Measurements from ENCODE around the gene MARCHF10.

MARCHF10 gene

GRCh38 chr17:62822080-62822904, 14.2 kb upstream of the MARCHF10 start:
- no peak for DNase-seq (ENCODE audit: extremely low read depth in 1 of 2, low read depth in 1 of 2)

DNA sequence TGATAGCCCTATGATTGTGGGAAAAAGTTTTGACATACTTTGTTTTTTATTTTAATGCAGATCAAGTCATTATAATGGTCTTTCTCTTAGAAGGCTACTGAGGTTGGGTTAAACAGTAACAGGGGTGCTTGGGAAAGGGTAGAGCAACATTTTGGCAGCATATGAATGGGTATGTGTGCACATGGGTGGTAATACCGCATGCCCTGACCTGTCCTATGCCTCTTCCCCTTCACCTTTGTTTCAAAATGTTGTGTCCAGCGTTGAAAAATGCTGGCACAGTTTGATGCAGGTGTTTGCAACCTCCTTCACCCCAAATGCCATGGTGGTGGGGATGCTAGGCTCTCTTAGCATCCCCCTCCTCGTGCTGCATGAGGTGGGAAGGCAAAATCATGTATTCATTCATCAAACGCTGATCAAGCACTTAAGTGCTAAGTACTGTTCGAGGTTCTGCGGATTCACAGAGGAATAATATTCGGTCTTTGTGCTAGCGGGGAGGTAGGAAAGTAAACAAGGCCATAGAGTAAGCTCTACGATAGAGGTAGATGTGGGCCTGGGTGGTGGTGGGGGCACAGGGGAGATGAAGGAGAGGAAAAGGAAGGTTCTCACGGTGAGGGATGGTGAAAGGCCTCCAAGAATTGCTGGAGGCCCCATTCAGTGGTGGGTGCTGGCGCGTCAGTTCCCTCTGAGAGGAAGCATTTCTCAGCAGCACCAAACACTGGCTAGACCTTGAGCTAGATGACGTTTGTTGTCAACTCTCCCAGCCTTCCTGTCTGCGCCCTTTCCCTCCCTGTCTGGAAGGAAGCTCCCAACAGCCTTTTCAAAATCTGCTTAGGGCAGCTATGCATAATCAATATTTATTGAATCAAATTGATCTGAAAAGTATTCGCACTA, 13.3 kb upstream of the MARCHF10 start:
- no peak for DNase-seq (ENCODE audit: extremely low read depth in 1 of 2, low read depth in 1 of 2)

- no peak for DNase-seq (ENCODE audit: extremely low read depth in 1 of 2, low read depth in 1 of 2)
Observed at GRCh38 chr17:62819511-62820221, 11.6 kb upstream of the MARCHF10 start.

DNA sequence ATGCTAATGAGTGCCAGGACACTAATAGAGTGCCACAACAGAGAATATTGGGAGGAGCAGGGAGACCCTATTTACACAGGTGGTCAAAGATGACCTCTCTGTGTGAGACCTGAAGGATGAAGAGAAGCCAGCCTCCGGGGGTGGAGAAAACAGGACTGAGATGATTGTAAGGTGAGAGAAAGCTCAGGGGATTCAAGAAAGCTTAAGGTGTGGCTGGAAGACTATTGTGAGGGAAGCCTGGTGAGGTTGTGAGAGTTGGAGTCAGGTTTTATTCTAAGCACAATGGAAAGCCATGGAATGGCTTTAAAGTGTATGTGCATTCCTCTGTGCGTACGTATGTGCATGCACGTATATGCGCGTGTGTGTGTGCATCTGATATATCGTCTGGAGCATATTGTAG, 10.4 kb upstream of the MARCHF10 start:
- DNase-seq (ENCODE audit: extremely low read depth in 1 of 2, low read depth in 1 of 2) = no peak

DNA sequence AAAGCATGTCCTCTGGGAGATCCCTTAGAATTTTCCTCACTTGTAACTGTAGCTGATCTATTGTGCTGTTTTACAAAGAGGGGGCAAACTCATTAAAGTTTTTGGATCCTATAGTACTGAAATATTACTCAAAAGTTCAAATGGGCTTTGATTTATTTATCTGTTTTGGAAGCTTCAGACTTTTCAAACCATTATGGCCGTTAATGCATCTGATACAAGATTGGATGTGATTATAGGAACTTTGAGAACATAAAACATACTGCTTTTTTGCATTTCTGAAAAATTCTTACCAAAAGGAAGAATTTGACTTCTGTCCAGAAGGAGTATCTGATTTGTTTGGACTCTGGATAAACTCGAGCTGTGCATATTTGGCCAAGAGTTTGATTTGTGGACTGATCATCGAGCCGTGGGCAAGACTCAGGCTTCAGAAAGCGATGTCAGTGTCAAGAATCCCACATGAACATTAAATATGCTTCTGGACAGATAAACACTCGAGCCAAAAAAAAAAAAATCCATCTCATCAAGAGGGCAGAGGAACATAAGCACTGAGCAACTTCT, 8.2 kb upstream of the MARCHF10 start:
- no peak for DNase-seq (ENCODE audit: extremely low read depth in 1 of 2, low read depth in 1 of 2)

DNA sequence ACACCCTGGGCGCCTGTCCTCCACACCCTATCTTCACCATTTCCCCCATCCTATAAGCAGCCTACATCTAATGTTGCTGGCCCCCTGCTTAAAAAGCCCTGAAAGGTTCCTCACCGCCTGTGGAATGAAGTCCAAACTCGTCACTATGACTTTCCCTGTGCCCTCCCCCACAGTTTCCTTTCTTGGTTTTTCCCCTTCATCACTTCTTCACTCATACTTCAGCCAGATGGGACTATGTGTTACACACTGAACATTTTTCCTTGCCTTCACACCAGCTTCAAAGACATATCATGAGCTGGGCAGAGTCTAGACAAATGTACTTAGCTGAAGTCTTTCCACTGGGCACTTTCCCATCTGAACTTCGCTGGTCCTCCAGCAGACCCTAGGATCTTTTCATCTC, 1.5 kb upstream of the MARCHF10 start:
- no peak for DNase-seq (ENCODE audit: extremely low read depth in 1 of 2, low read depth in 1 of 2)

DNA sequence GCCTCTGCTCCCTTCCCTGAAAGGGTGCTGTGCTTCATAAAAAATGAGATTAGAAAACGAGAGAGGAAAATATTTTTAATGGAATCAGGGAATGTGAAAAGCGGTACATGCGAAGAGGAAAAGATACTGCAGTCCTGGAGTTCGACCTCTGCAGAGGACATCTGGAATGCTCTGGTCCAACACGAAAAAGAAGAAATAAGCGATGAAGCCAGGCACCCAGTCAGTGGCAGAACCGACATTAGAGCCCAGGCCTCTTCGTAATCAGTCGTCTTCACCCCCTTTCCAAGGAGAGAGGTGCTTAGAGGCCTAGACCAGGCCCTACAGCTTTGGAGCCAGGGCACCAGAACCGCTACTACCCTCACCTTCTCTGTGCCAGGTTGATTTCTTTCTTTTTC, 459 bp upstream of the MARCHF10 start:
- DNase-seq (ENCODE audit: extremely low read depth in 1 of 2, low read depth in 1 of 2) = no peak

DNA sequence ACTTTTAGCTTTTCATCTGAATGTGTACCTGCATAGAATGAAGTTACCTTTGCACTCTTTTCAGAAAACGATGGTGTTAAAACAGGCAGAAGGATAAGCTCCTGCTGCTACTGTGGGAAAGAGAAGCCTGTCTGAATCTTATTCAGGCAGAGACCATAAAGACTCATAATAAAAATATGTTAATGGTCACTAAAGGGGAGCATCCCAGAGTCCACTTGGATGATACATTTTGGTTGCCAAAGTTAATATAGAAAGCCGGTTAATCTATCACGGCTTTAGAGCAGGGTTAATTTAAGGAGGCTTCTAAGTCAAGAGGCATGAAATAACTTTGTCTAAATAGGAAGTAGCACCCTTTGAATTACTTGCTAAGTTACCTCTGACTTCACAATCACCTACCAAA, 2.9 kb downstream of the MARCHF10 start:
- no peak for DNase-seq (ENCODE audit: extremely low read depth in 1 of 2, low read depth in 1 of 2)

DNA sequence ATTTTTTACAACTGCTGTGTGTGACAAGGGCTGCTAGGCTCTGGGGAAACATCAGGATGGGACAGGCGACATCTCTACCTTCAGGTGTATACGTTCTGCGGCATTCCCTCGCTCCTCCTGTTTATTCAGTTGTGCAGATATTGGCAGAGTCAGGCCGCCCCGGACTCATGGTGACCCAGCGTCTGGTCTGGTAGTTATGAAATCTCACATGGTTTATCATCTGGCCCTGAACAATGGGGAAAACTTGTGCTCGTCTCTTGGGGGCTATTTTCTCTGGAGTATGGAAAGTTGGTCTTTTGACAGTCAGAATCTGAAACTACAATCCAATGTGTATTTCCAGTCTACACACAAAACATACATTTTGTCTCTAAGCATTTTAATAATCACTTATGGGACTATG, 3.3 kb downstream of the MARCHF10 start:
- no peak for DNase-seq (ENCODE audit: extremely low read depth in 1 of 2, low read depth in 1 of 2)

- no peak for DNase-seq (ENCODE audit: extremely low read depth in 1 of 2, low read depth in 1 of 2)
Observed at GRCh38 chr17:62804025-62804424, 4.1 kb downstream of the MARCHF10 start.

- DNase-seq (ENCODE audit: extremely low read depth in 1 of 2, low read depth in 1 of 2) = no peak
Observed at GRCh38 chr17:62802561-62803205, 5.4 kb downstream of the MARCHF10 start.

- no peak for DNase-seq (ENCODE audit: extremely low read depth in 1 of 2, low read depth in 1 of 2)
Observed at GRCh38 chr17:62801553-62802114, 6.5 kb downstream of the MARCHF10 start.

DNA sequence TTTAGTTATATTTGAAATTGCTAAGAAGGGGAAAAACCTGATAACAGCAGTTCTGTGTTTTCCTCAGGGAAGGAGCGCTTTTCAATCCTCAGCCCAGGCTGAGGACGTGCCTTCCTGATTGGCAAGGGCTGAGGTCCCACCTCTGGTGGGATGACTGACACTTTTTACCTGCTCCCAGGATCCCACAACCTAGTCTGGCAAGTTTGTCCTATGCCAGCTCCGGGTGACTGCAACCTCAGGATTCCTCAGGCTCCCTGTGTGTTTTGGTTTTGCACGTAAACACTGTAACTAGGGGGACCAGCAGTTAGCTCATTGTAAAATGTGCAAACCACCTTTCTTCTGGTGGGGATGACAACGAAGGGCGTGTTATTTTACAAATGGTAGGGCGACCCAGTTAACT, 7.5 kb downstream of the MARCHF10 start:
- DNase-seq (ENCODE audit: extremely low read depth in 1 of 2, low read depth in 1 of 2) = no peak

DNA sequence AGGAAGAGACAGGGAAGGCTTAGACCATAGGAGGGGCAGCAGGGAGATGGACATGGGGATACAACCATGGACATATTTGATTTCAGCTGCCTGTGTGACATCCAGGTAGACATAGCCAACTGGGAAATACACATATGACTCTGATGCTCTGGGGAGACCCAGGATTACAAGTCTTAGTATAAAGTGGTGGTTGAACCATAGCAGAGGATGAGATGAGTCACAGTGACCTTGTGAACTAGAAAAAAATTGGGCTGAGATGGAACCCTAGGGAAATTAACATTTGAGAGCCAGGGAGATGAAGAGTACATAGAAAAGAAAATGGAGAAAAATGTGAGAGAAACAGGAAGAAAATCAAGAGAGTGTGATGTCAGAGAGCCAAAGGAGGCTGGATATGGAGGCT, 10.2 kb downstream of the MARCHF10 start:
- no peak for DNase-seq (ENCODE audit: extremely low read depth in 1 of 2, low read depth in 1 of 2)

DNA sequence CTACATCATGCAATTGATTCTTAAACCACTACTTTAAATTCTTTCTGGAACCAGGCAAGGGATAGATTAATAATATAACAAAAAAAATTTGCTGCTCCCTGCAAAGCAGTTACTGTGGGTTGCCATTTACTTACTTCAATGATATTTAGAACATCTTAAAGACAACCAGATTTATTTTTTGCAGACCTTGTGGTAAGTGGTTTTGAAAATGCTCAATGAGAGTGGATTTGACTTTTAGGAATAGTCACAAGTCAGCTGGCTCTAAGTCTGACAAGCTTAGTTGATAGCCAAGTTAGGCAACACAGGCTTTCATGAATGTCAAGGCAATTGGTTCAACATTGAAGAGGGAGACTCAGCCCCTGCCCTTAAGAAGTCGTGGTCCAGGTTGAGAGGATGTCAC, 11.8 kb downstream of the MARCHF10 start:
- DNase-seq (ENCODE audit: extremely low read depth in 1 of 2, low read depth in 1 of 2) = no peak

DNA sequence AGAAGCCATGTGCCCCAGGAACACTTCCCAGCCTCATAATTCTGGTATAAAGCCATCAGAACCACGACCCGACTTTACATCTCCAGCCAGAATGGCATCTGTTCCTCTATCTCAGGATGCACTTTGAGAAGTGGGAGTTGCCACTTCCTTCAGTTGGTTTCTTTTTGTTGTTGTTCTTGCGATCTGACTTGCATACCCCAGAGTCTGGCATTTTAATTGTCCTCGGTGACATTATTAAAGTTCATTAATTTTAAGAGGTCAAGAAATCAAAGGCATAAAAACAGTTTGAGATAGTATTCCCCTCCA, 13.5 kb downstream of the MARCHF10 start:
- DNase-seq (ENCODE audit: extremely low read depth in 1 of 2, low read depth in 1 of 2) = no peak

DNA sequence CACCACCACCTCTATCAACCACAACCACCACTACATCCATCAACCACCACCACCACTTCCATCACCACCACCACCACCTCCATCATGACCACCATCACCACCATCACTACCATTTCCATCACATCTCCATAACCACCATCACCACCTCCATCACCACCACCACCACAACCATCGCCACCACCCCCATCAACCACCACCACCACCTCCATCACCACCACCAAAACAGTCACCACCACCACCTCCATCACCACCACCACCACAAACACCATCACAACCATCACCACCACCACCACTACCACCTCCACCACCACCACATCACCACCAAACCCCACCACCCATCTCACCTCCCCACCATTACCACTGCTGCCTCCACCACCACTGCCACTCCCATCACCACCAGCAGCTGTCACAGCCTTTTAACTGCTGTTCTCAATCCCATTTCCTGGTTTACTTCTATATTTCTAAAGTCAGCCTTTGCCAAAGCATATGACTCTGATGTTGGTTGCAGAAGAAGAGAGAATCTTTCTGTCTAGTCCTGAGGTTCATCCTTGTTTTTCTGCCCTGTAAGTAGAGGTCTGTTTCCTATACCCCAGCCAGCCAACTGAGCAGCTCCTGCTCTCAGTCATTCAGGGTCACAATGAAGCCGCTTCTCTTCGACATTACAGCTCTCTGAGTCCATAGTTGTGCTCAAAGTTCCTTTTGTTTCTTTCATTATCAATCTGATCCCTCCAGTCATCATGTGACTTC, 14.0 kb downstream of the MARCHF10 start:
- DNase-seq (ENCODE audit: extremely low read depth in 1 of 2, low read depth in 1 of 2) = no peak

DNA sequence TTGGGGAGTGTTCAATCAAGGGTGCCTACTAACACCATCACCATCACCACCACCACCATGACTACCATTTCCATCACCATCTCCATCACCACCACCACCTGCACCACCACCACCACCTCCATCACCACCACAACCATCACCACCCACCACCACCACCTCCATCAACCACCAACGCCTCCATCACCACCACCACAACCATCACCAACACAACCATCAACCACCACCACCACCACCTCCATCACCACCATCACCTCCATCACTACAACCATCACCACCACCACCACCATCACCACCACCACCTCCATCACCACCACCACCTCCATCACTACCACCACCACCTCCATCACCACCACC, 15.7 kb downstream of the MARCHF10 start:
- no peak for DNase-seq (ENCODE audit: extremely low read depth in 1 of 2, low read depth in 1 of 2)

- DNase-seq (ENCODE audit: extremely low read depth in 1 of 2, low read depth in 1 of 2) = no peak
Observed at GRCh38 chr17:62791767-62792446, 16.2 kb downstream of the MARCHF10 start.
